GM18873 (cell line): ENCODE data around the gene CACNA1H.

Experiments
- ATAC-seq: cut with Tn5 transposase; IDR thresholded peaks from one replicate; pipeline ENCODE4 v1.9.1; 2021; ENCODE audit warnings: mild to moderate bottlenecking, moderate library complexity, moderate number of reproducible peaks; ENCODE audit not compliant: unreplicated experiment, low FRiP score

CACNA1H gene

DNA sequence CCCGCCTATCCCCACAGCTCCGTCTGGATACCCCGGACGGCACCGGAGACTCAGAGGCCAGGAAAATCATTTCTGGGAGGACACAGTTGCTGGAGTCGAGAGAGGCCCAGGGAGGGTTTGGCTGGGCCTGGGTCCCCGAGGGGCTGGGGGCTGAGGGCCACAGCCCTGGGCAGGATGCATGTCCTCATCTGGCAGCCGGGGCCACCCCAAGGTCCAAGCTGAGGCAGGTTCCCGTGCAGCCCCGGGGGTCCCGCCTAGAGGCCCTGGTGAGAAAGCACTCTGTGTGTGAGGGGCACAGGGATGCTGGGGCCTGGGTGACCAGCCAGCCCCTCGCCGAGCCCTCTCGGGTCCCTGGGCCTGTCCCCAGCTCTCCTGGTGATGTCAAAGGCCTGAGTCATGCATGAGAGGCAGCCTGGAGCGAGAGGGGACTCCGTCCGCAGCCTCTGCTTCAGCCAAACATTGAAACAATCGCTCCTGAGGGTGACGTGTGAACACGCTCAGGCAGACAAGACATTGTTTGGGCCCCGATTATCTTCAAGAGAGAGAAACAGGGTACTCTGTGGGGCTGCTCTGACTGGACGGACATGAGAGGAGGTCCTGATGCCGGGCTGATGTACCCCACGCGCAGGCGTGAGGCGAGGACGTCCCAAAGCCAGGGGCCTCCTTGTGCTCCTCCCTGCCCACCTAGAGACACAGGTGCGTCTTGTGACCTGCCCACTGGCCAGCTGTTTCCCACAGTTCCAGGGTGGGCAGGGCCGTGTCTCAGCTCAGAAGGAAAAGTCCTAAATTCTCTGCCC is 31.1 kb upstream of the CACNA1H start:
- ATAC-seq: no peak

GRCh38 chr16:1122398-1122765 is 30.5 kb upstream of the CACNA1H start:
- ATAC-seq: no peak

- ATAC-seq: no peak
Measured at GRCh38 chr16:1123525-1124230, 29.2 kb upstream of the CACNA1H start.

- ATAC-seq: no peak
Measured at GRCh38 chr16:1124291-1124690, 28.6 kb upstream of the CACNA1H start.

DNA sequence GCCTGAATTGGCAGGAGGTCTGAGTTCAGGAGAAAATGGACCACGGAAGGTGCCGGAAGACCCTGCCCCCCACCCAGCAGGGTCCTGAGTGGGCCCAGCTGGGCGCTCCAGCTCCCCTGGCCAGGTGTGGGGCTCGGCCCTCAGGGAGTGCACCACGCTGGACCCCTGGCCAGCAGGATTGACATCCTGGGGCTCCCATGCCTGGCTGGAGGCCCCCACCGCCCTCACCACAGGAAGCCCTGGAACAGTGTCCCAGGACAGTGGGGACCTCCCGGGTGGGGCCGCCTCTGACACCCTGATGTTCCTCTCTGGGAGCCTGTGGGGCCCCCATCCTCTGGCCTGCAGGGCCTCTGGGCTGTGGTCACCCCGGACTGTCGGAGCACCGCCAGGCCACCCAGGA is 28.1 kb upstream of the CACNA1H start:
- ATAC-seq: no peak

GRCh38 chr16:1125471-1125870 is 27.4 kb upstream of the CACNA1H start:
- ATAC-seq: no peak

DNA sequence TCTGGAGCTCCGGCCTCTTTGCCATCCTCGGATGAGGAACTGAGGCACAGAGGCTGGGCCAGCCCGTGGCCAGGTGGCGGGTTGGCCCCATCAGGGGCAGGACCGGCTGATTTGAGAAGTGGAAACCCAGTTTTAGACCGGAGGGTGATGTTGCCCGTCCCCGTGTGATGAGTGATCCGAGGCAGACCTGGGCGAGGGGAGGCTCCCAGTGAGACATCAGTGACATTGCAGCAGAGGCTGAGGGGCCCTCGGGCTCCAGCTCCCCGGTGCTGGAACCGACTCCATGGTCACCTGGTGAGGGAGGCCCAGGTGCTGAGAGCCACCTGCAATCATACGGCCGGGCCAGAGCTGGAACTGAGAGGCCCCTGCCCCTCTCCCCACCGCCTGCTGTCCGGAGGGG is 26.9 kb upstream of the CACNA1H start:
- ATAC-seq: no peak

GRCh38 chr16:1126586-1126985 is 26.3 kb upstream of the CACNA1H start:
- no peak for ATAC-seq

DNA sequence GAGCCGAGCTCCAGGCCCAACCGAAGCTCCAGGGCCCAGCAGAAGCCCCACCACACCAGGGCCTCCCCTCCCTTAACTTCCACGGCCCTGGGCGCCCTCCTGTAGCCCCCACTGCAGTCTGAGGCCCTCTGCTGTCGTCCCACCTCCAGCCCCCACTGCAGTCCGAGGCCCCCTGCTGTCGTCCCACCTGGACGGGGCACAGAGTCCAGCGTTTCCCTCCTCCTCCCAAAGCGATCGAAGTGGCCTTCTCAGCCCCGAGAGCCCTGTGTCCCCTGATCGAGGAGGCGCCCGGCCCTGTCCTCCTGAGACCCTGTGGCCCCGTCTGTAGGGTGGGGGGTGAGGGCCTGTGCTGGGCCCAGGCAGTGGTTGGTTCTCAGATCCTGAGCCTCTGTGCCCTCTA is 25.8 kb upstream of the CACNA1H start:
- ATAC-seq: no peak

DNA sequence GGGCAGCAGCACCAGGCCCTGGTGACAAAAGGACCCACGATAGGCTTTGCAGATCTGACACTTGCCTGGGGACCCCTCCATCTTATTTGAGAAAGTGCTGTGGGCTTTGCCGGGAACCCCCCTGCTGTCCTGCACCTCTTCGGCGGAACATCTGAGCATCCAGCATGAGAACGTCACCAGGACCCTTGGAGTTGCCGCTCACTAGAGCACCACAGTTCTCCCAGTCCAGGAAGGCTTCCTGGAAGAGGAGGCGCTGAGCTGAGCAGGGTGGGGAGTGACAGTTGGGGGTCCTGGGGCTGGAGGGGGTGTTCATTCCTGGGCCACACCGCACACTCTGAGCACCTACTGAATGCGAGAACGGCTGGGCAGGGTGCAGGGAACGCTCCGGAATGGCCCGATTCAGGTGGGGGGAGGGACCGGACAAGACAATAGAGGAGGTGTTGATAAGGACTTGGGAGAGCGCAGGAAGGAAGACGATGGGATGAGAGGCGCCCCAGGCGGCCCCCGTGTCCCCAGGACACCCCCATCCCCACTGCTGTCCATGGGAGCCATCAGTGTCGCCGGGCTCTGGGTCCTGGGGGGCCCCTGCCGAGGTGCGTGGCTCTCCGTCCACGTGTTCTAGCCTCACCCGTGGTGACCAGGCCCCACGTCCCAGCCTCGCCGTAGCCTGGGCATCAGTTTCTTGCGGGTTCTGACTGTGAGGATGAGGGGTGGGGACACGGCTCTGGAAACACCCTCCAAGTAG is 24.8 kb upstream of the CACNA1H start:
- ATAC-seq: no peak

DNA sequence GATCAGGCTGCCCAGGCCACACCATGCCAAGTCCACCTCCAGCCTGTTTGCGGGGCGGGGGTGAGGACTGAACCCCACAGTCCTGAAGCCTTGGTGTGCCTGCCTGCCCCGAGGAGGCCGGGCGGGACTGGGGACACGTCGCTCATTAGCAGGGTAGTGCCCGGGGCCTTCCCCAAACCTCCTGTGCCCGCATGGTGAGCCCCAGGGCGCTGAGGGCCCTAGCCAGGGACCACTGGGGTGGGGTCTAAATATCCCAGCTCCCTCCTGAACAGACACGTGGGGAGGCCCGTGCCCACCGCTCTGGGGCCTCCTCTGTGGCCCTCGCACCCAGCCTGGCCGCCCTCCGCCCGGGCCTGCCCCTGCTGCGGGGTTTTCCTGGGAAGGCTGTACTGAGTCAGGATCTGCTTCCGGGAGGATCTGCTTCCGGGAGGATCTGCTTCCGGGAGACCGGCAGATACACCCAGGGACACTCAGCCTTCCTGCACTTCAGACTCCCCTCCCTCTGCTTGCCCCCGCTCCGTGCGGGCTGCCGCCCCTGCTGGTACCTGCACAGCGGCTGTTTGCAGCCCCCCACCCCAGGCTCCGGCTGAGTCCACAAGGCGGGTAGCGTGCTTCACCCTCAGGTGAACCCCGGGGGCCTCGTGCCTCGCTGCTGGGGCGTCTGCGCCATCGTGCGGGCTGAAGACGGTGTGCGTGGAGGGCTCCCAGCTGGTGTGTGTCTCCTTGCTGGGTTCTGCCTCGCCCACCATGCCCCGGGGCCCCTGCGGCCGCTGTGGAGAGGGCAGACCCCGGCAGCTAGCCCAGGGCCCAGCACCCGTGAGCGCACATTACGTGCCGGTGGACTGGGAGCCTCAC is 23.6 kb upstream of the CACNA1H start:
- ATAC-seq: no peak

DNA sequence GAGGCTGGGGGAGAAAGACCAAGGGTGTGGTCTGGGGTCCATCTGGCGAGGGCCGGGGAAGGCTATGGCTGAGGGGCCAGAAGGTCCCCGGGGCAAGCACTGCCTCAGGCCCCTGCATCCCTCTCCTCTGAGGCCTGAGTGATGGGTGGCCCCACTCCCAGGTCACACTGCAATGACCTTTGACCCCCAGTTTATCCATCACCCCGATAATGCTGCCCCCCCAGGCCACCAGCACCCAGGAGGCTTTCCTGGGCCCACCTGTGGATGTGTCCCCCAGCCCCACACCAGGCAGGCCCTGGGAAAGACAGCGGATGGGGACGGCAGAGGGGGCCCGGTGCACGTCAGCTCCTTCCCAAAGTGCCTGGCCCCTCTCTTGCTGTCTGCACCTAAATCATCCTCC is 22.5 kb upstream of the CACNA1H start:
- no peak for ATAC-seq

DNA sequence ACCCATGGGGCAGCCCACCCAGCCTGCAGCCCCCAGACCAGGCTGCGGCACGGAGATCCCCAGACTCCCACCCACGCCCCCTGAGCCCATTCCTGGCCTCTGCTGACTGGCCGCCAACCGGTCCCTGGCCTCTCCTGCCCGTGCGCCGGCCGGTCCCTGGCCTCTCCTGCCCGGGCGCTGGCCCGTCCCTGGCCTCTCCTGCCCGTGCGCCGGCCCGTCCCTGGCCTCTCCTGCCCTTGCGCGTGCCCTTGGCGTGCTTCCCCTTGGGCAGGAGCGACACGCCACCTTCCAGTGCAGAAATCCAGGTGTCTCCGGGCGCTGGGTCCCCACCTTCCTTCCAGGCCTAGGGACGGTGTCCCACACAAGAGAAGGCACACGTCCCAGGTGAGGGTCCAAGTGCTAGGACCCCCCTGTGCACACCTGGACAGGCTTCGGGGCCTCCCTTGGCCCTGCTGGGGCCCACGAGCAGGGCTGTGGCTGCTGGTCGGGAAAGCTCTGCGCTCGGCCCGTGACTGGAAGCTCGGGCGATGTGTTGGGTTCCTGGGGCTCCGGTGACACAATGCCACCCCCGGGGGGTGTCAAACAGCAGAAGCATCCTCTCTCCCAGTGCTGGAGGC is 21.4 kb upstream of the CACNA1H start:
- no peak for ATAC-seq

GRCh38 chr16:1132431-1132830 is 20.5 kb upstream of the CACNA1H start:
- no peak for ATAC-seq

DNA sequence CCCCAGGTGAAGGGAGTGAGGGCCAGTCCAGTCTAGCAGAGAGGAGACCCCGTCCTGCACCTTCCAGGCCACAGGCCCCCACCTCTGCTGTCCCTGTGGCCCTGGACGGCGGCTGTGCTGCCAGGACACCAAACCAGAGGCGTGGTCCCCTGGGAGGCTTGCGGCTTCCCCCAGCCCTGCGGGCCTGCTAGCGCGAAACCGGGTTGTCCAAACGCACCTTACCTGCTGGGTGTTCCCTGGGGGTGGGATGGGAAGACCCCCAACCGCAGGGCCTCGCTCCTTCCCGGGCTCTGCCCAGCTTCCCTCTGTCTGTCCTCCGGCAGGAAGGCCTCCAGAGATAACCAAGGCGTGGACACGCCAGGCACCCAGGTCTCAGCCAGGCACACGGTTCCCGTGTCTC is 19.6 kb upstream of the CACNA1H start:
- ATAC-seq: no peak

DNA sequence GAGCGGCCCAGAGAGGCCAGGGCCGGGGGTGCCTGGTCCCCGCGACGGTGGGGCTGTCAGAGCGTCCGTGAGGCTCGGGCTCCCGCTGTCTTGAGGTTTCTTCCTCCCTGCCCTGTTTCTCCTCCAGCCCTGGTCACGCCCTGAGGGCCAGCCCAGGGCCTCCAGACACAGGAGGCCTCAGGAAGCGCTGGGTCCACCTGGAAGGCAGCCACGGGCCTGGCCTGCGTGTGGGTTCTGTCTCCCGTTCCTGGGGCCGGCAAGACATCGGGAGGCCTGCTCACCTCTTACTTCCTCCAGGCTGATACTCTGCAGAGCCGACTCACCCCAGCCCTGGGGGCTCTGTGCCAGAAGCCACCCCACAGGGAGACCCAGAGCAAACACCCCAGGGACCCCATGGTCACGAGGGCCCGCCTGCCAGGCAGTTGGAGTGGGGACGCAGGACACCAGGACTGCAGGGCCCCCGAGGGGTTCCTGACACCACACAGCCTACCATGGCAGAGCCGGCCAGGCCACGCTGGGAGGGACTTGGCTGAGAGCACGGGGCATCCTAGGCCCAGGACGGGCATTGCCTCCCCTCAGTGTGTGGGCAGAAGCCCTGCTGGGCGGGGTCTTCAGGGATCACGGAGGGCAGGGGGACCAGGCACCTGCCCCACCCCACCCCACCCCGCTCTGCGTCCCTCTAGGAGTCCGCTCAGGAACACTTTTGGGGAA is 18.9 kb upstream of the CACNA1H start:
- no peak for ATAC-seq

- ATAC-seq: no peak
Measured at GRCh38 chr16:1134776-1135458, 18.0 kb upstream of the CACNA1H start.

DNA sequence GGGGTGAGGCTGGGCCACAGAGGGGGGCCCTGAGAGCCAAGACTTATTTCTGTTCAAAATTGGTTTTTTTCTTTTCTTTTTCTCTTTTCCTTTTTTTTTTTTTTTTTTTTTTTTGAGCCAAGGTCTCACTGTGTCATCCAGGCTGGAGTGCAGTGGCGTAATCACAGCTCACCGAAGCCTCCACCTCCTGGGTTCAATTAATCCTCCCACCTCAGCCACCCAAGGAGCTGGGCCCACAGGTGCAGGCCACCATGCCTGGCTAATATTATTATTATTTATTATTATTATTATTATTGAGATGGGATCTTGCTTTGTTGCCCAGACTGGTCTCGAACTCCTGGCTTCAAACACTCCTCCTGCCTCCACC is 17.5 kb upstream of the CACNA1H start:
- ATAC-seq: no peak

- no peak for ATAC-seq
Measured at GRCh38 chr16:1137604-1138003, 15.3 kb upstream of the CACNA1H start.
